Amniotic epithelial cell (primary cell): ENCODE results near the gene ZNF175.

Experiments
- DNase-seq: peaks from one replicate; pipeline ENCODE4 v3.0.0-alpha.2; 2010; ENCODE audit warnings: low read depth

The ZNF175 gene

GRCh38 chr19:51589511-51589910 is 18.4 kb downstream of the ZNF175 start:
- no peak for DNase-seq

GRCh38 chr19:51590441-51590840 is 19.4 kb downstream of the ZNF175 start:
- no peak for DNase-seq

- DNase-seq = no peak
Observed at GRCh38 chr19:51592521-51592920, 21.4 kb downstream of the ZNF175 start.

GRCh38 chr19:51593138-51593890 is 22.2 kb downstream of the ZNF175 start:
- DNase-seq = no peak

- DNase-seq = peak; percentile 95
Observed at GRCh38 chr19:51593969-51594773, 23.1 kb downstream of the ZNF175 start.

GRCh38 chr19:51594774-51595109 is 23.7 kb downstream of the ZNF175 start:
- no peak for DNase-seq

GRCh38 chr19:51595190-51596175 is 24.4 kb downstream of the ZNF175 start:
- DNase-seq = no peak

GRCh38 chr19:51598159-51598915 is 27.3 kb downstream of the ZNF175 start:
- no peak for DNase-seq

GRCh38 chr19:51599084-51599483 is 28.0 kb downstream of the ZNF175 start:
- DNase-seq = no peak

- DNase-seq = no peak
Observed at GRCh38 chr19:51600940-51601580, 30.0 kb downstream of the ZNF175 start.

GRCh38 chr19:51602189-51602854 is 31.2 kb downstream of the ZNF175 start:
- DNase-seq = no peak

GRCh38 chr19:51607077-51607476 is 36.0 kb downstream of the ZNF175 start:
- no peak for DNase-seq

- peak; percentile 55 for DNase-seq
Observed at GRCh38 chr19:51607920-51608562, 37.0 kb downstream of the ZNF175 start.

- DNase-seq = no peak
Observed at GRCh38 chr19:51610576-51610975, 39.5 kb downstream of the ZNF175 start.

GRCh38 chr19:51614789-51615188 is 43.7 kb downstream of the ZNF175 start:
- DNase-seq = no peak

GRCh38 chr19:51615991-51616390 is 44.9 kb downstream of the ZNF175 start:
- DNase-seq = no peak

GRCh38 chr19:51621178-51621577 is 50.1 kb downstream of the ZNF175 start:
- no peak for DNase-seq

- no peak for DNase-seq
Observed at GRCh38 chr19:51626675-51627074, 55.6 kb downstream of the ZNF175 start.

- no peak for DNase-seq
Observed at GRCh38 chr19:51627491-51628138, 56.5 kb downstream of the ZNF175 start.
